HFFc6 (cell line): ENCODE results near the gene MRPS15. TPM values are rescaled to one million over a fixed set of nuclear protein-coding genes. Genes with fewer than 3 reads are reported as not detected.
"Not testable (repeated sequence)": the region's sequence is repeated elsewhere in the genome, so short reads cannot be mapped to it uniquely, and the experiment has no call there.

ENCODE experiments used
- DNase-seq: peaks from one replicate; pipeline ENCODE4 v3.0.0-alpha.2; 2018
- H3K27ac Mint-ChIP-seq: 2 replicates; pipeline ENCODE4 v1.8.0; 2020; ENCODE audit warnings: mild to moderate bottlenecking, mixed read lengths
- H3K27me3 Mint-ChIP-seq: 2 replicates; pipeline ENCODE4 v1.8.0; 2021; ENCODE audit warnings: mild to moderate bottlenecking, moderate library complexity, mixed read lengths; ENCODE audit not compliant: insufficient read depth
- H3K36me3 Mint-ChIP-seq: 2 replicates; pipeline ENCODE4 v1.8.0; 2021; ENCODE audit warnings: low read depth, mixed read lengths
- H3K4me1 Mint-ChIP-seq: 2 replicates; pipeline ENCODE4 v1.8.0; 2020; ENCODE audit warnings: low read depth, mixed read lengths
- H3K4me3 Mint-ChIP-seq: 2 replicates; pipeline ENCODE4 v1.8.0; 2020; ENCODE audit warnings: mild to moderate bottlenecking, moderate library complexity, mixed read lengths
- H3K9me3 Mint-ChIP-seq: 2 replicates; pipeline ENCODE4 v1.8.0; 2020; ENCODE audit warnings: mild to moderate bottlenecking, mixed read lengths
- CTCF ChIP-seq: fragments of 200-600 bp; sonication (generic); IDR thresholded peaks from 2 replicates; pipeline ENCODE4 v1.5.0; 2021; ENCODE audit warnings: antibody characterized with exemption, mild to moderate bottlenecking
- total RNA-seq, 6 experiments: library from RNA; stranded (reverse); fragmentation: NEBNext Ultra II Directional; extraction: Animal tissue kit (Norgen Biotek cat#: 25700); gene quantifications; 2 replicates in 1 of 6; 3 replicates in 5 of 6; pipeline ENCODE4 v1.2.3, GENCODE V29; 2021

Gene MRPS15
- total RNA-seq, 6 experiments from 2014 or later, result 74.1 to 96.1 (median 88.4) TPM

DNA sequence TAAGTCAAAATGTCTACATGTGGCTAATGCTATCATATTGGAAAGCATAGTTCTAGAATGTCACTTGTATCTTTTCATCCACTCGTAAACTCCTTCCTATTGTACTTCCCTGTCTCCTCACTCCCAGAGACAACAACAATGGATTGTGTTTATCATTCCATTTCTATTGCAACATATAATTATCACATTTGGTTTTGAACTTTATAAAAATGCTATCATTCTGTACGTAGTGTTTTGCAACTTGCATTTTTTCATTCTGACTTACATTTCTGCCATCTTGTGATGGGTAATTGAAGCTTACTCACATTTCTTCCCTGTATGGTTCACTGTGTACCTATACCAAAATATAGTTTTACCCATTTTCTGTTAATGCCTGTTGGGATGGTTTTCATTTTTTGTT is 33.0 kb upstream of the MRPS15 start:
- Mint-ChIP-seq H3K27me3 (peaks cover 7% of the 10 kb centered on the region), H3K36me3 (no peaks in the 10 kb centered on the region), H3K9me3 (no peaks in the 10 kb centered on the region), H3K4me3 (peak overlapping the region; percentile 7; the same call in 1 of the 2 replicates), H3K4me1 (peaks cover 13% of the 10 kb centered on the region), H3K27ac (peak overlapping the region; percentile 50; the same call in 1 of the 2 replicates)
- peak; percentile 48 for DNase-seq
- TF ChIP-seq CTCF, result no peak

- DNase-seq, result no peak
- TF ChIP-seq CTCF, result no peak
- no peak overlapping the region for H3K27ac Mint-ChIP-seq
- H3K4me3 Mint-ChIP-seq, result no peak overlapping the region
- H3K27me3 Mint-ChIP-seq, result peaks cover 19% of the 10 kb centered on the region
- H3K36me3 Mint-ChIP-seq, result no peaks in the 10 kb centered on the region
- peaks cover 13% of the 10 kb centered on the region for H3K4me1 Mint-ChIP-seq
- H3K9me3 Mint-ChIP-seq, result no peaks in the 10 kb centered on the region
Measured at GRCh38 chr1:36494971-36495370, 30.8 kb upstream of the MRPS15 start.

DNA sequence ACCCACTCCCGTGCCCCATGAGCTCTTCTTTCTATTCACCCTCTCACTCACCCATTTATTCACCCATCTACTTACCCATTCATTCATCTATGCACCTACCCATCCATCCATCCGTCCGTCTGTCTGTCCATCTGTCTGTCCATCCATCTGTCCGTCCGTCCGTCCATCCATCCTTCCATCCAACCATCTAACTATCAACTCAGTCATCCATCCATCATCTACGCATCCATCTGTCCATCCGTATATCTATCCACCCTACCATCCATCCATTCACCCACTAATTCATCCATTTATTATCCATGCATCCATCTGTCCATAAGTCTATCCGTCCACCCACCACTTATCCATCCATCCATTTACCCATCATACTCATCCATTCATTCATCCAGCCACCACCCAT is 29.3 kb upstream of the MRPS15 start:
- peaks cover 13% of the 10 kb centered on the region for H3K4me1 Mint-ChIP-seq
- H3K27me3 Mint-ChIP-seq, result peaks cover 31% of the 10 kb centered on the region
- no peaks in the 10 kb centered on the region for H3K9me3 Mint-ChIP-seq
- H3K36me3 Mint-ChIP-seq, result no peaks in the 10 kb centered on the region
- DNase-seq, result no peak
- TF ChIP-seq CTCF, result no peak
- H3K27ac Mint-ChIP-seq, result no peak overlapping the region
- no peak overlapping the region for H3K4me3 Mint-ChIP-seq

DNA sequence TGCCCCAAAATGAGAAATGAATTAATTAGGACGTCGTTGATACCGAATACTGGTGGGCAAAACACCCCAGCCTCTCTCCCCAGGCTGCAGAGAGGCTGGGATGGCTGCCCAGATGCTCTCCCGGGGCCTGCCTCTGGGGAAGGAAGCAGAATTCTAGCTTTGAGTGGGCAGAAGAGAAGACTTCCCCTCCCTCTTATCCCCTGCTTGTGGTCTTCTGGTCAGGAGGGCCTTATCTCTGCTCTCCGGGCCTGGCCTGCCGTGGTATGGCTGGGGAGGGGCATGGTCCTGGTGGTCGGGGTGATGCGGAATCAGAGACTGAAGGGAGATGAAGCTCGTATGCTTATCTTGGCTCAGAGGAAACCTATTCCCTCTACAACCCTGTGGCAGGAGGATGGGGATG is 28.3 kb upstream of the MRPS15 start:
- no peaks in the 10 kb centered on the region for H3K36me3 Mint-ChIP-seq
- TF ChIP-seq CTCF, result no peak
- no peak overlapping the region for H3K27ac Mint-ChIP-seq

DNA sequence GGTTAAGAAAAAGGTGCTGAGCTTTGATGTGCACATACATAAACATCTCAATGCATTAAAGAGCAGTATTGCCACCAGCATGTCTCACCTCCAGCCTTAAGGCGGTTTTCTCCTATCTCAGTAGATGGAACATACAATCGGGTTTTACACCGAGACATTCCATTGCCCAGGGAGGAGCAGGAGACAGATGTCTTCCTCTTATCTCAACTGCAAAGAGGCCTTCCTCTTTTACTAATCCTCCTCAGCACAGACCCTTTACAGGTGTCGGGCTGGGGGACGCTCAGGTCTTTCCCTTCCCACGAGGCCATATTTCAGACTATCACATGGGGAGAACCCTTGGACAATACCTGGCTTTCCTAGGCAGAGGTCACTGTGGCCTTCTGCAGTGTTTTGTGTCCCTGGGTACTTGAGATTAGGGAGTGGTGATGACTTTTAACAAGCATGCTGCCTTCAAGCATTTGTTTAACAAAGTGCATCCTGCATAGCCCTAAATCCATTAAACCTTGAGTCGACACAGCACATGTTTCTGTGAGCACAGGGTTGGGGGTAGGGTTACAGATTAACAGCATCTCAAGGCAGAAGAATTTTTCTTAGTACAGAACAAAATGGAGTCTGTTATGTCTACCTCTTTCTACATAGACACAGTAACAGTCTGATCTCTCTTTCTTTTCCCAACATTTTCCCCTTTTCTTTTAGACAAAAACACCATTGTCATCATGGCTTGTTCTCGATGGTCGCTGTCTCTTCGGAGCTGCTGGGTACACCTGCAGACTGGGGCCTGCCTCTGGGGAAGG is 25.3 kb upstream of the MRPS15 start:
- not testable (repeated sequence) for H3K27ac Mint-ChIP-seq

More for the DNA sequence above, 28.3 kb upstream of the MRPS15 start:
- no peak for DNase-seq
- Mint-ChIP-seq H3K27me3 (peaks cover 37% of the 10 kb centered on the region), H3K9me3 (no peaks in the 10 kb centered on the region), H3K4me1 (peaks cover 7% of the 10 kb centered on the region), H3K4me3 (no peak overlapping the region)

DNA sequence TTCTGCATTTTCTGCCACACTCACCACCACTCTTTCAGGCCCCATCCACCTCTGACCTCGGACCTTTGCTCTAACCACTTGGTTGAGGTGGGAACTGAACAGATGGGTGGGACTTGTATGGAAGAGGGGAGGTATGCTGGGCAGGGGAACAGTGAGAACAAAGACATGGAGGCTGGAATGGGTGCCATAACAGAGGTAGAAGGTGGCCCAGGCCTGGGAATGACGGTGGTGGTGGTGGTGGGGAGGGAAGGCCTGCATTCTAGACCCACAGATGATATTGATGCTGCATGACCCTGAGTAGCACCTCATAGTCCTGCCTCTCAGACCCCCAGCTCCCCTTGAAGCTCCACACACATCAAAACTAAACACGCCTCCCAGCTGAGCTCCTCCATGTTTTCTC is 23.7 kb upstream of the MRPS15 start:
- Mint-ChIP-seq H3K4me3 (no peak overlapping the region), H3K36me3 (no peaks in the 10 kb centered on the region), H3K27me3 (peaks cover 54% of the 10 kb centered on the region), H3K9me3 (no peaks in the 10 kb centered on the region), H3K27ac (no peak overlapping the region), H3K4me1 (no peaks in the 10 kb centered on the region)
- DNase-seq, result no peak
- TF ChIP-seq CTCF, result no peak

More for the DNA sequence above, 25.3 kb upstream of the MRPS15 start:
- not testable (repeated sequence) for H3K4me1 Mint-ChIP-seq, H3K36me3 Mint-ChIP-seq, H3K4me3 Mint-ChIP-seq, H3K9me3 Mint-ChIP-seq, DNase-seq
- peaks cover 54% of the 10 kb centered on the region for H3K27me3 Mint-ChIP-seq

DNA sequence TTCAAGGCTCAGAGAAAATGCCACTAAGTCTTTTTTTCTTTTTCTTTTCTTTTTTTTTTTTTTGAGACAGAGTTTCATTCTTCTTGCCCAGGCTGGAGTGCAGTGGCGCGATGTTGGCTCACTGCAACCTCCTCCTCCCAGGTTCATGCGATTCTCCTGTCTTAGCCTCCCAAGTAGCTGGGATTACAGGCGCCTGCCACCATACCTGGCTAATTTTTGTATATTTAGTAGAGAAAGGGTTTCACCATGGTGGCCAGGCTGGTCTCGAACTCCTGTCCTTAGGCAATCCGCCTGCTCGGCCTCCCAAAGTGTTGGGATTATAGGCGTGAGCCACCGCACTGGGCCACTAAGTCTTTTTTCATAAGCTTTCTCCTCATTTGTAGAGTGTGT is 23.1 kb upstream of the MRPS15 start:
- H3K4me3 Mint-ChIP-seq, DNase-seq, H3K4me1 Mint-ChIP-seq, H3K27ac Mint-ChIP-seq, H3K9me3 Mint-ChIP-seq, H3K36me3 Mint-ChIP-seq: not testable (repeated sequence)
- peaks cover 48% of the 10 kb centered on the region for H3K27me3 Mint-ChIP-seq
